Testis (tissue), 3 donors: ENCODE measurements around the gene ASB4. TPM values are rescaled to one million over a fixed set of nuclear protein-coding genes. Genes with fewer than 3 reads are reported as not detected.

Experiments used
- DNase-seq: peaks from one replicate; pipeline ENCODE4 v3.0.0-alpha.2; 2019
- H3K27ac ChIP-seq, 2 donors: fragments of 200-600 bp; sonication (generic); one replicate each; pipeline ENCODE4 v1.5.1; 2019
- H3K27me3 ChIP-seq: fragments of 200-600 bp; sonication (generic); one replicate; pipeline ENCODE4 v1.5.1; 2019
- H3K36me3 ChIP-seq: fragments of 200-600 bp; sonication (generic); one replicate; pipeline ENCODE4 v1.5.1; 2017; ENCODE audit warnings: low read depth; ENCODE audit errors: missing control alignments
- H3K4me1 ChIP-seq: fragments of 200-600 bp; sonication (generic); one replicate; pipeline ENCODE4 v1.5.1; 2019
- H3K4me3 ChIP-seq, 2 donors: fragments of 200-600 bp; sonication (generic); one replicate each; pipeline ENCODE4 v1.5.1; 2017 to 2019
- H3K9me3 ChIP-seq: fragments of 200-600 bp; sonication (generic); one replicate; pipeline ENCODE4 v1.5.1; 2017
- POLR2A ChIP-seq: fragments of 450-650 bp; IDR thresholded peaks from one replicate; pipeline ENCODE4 v1.6.1; 2017; ENCODE audit warnings: antibody characterized with exemption, mild to moderate bottlenecking, moderate library complexity
- WGBS, 2 donors: methylation state at CpG; one replicate each; pipeline ENCODE4 v1.1.5; 2018; 5-methylcytosine and 5-hydroxymethylcytosine counted together
- intact Hi-C: fragments of 100-400 bp; cut with DNase I; formaldehyde crosslinking; loops from one replicate; pipeline ENCODE4 v1.15.1; 2023; ENCODE audit warnings: low total_unique reads
- polyA plus RNA-seq: library from polyadenylated mRNA; stranded (reverse); fragments of 350-450 nt; fragmentation: Illumina TruSeq; extraction: RNeasy Lipid Tissue Mini Kit (QIAGEN cat#74804); gene quantifications from one replicate; pipeline ENCODE4 v1.2.3, GENCODE V29; 2014; ENCODE audit warnings: low read depth, low replicate concordance; ENCODE audit not compliant: insufficient read depth
- total RNA-seq, 2 donors: library from RNA; depleted of rRNA; stranded (reverse); fragments of >200 nt; gene quantifications; one replicate each; pipeline ENCODE4 v1.2.3, GENCODE V29; 2016
- TF ChIP-seq, protein P1 (sequence below), 3 experiments: fragments of 450-650 bp in 2 of 3; fragments of 200-600 bp in 1 of 3; sonication (generic) in 1 of 3; IDR thresholded peaks; one replicate each; pipeline ENCODE4 v1.5.1; 2016 to 2019; ENCODE audit warnings: antibody characterized with exemption in 3 of 3, mild to moderate bottlenecking in 2 of 3, moderate library complexity in 1 of 3

The ASB4 gene
- total and polyA plus RNA-seq, 3 donors from 2014 or later: 0.12 to 1.9 (median 1.0) TPM

DNA sequence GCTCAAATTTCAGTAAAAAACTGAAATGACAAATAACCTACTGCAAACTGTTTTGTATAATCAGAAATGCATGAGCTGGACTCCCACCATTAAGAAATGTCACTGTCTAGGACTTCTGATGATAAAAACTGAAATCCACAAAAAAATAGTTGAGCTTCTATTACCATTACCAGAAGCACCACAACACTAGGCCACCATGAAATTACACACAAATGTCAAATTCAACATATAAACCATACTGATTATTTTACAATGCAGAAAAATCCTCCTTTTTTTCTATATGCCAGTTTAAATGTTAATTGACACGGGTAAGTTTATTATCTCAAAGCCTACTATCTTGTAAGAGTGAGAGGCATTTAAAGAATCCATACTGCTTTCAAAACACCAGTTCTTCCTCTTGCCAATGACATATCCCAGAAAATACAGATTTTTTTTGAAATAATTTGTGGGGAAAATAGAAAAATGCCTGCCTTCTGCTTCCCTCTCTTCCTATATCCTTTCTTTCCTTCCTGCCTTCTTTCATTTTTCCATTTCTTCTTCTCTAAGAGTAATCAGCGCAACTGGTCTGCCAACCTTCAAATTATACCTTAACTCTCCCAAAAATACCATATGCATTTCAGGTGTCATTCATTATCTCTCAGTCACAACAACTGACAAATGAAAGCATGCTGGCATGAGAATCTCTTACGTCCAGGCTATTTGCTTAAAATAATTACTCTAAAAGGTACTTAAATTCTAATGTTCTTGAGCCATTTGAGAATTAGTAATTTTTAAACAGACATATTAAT is 98.3 kb downstream of the ASB4 start:
- TF ChIP-seq POLR2A: no peak
- TF ChIP-seq, protein P1, sequence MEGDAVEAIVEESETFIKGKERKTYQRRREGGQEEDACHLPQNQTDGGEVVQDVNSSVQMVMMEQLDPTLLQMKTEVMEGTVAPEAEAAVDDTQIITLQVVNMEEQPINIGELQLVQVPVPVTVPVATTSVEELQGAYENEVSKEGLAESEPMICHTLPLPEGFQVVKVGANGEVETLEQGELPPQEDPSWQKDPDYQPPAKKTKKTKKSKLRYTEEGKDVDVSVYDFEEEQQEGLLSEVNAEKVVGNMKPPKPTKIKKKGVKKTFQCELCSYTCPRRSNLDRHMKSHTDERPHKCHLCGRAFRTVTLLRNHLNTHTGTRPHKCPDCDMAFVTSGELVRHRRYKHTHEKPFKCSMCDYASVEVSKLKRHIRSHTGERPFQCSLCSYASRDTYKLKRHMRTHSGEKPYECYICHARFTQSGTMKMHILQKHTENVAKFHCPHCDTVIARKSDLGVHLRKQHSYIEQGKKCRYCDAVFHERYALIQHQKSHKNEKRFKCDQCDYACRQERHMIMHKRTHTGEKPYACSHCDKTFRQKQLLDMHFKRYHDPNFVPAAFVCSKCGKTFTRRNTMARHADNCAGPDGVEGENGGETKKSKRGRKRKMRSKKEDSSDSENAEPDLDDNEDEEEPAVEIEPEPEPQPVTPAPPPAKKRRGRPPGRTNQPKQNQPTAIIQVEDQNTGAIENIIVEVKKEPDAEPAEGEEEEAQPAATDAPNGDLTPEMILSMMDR (IDR thresholded peaks at IDR 0.05): no peak
- no peaks in the 10 kb centered on the region for H3K4me1 ChIP-seq
- 52 to 54% methylated on average over 3 of the region's 3 CpGs for WGBS, 2 donors
- H3K9me3 ChIP-seq: no peaks in the 10 kb centered on the region
- no peak overlapping the region for H3K4me3 ChIP-seq
- no peak overlapping the region for H3K27ac ChIP-seq
- H3K27me3 ChIP-seq: no peaks in the 10 kb centered on the region
- intact Hi-C loops: no loop called here
- H3K36me3 ChIP-seq: no peaks in the 10 kb centered on the region
- DNase-seq: no peak

DNA sequence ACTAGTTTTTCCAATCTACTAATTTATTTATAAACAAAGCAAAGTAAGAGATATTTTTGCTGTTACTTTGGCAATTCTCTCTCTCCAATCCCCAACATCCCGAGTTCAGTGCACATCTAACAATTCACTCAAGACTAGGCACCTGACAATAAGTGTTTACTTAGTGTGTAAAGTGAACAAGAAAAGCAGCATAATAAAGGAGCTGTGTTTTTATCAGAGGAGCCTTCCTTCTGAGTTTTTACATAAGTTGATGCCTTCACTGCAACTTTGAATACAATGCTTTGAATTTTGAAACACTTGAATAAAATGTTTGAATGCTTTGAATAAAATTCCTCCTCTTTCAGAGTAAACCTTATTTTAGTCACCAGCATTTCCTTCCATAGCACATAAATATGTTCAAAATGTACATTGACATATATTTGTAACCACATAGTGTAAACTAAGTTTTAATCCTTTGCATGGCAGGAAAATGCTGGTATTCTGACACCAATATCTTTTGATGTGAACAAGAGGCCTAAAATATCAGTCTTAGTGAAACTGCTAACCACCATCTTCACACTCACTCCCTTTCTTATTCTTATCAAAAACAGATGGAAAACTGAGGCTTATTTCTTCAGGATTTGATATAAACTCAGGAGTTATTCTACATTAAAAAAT is 99.2 kb downstream of the ASB4 start:
- Histone ChIP-seq H3K27ac (no peak overlapping the region), H3K9me3 (no peaks in the 10 kb centered on the region), H3K27me3 (no peaks in the 10 kb centered on the region), H3K4me1 (no peaks in the 10 kb centered on the region), H3K4me3 (no peak overlapping the region), H3K36me3 (no peaks in the 10 kb centered on the region)
- 78 to 94% methylated on average over 1 of the region's 1 CpG for WGBS, 2 donors
- TF ChIP-seq, protein P1 (IDR thresholded peaks at IDR 0.05): no peak
- TF ChIP-seq POLR2A: no peak
- intact Hi-C loops: no loop called here
- no peak for DNase-seq

DNA sequence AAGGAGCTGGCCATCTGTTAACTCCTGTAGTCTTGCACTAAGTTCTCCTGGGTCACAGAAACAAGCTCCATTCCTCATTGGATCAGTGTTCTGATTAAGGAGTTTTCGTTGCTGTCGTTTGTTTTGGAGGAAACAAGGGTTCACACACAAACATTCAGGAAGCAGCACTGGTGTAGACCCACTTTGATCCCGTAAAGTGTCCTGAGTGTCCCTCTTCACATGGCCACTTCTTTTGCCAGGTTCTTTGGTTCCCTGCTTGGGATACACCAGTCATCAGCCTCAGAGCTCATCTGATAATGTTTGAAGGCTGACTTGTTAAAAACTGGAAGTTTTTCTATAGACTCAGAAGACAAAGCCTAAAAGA is 99.7 kb downstream of the ASB4 start:
- H3K9me3 ChIP-seq: no peaks in the 10 kb centered on the region
- WGBS, 2 donors: 80 to 82% methylated on average over 3 of the region's 3 CpGs
- H3K4me1 ChIP-seq: no peaks in the 10 kb centered on the region
- no peak for DNase-seq
- no peak overlapping the region for H3K27ac ChIP-seq
- no peak overlapping the region for H3K4me3 ChIP-seq
- H3K27me3 ChIP-seq: no peaks in the 10 kb centered on the region
- TF ChIP-seq POLR2A: no peak
- TF ChIP-seq, protein P1 (IDR thresholded peaks at IDR 0.05): no peak
- intact Hi-C loops: no loop called here
- H3K36me3 ChIP-seq: no peaks in the 10 kb centered on the region

DNA sequence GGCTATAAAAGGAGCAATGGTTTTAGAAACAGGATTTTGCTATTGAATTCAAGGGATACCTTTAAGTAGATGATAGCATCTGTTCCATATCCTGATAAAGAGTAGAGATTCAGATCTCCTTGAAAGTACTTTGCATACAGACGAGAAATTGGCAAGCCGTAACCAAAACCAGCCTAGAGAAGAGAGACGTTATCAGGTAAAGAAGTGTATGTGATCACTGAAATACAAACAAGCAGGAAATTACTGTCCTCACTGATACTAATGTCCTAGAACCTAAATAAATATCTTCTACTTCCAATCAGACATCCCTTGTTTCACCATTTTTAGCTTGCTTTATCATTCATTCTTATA is 101.2 kb downstream of the ASB4 start:
- Histone ChIP-seq H3K9me3 (no peaks in the 10 kb centered on the region), H3K4me3 (no peak overlapping the region), H3K27me3 (no peaks in the 10 kb centered on the region), H3K4me1 (no peaks in the 10 kb centered on the region), H3K27ac (no peak overlapping the region), H3K36me3 (no peaks in the 10 kb centered on the region)
- WGBS, 2 donors: 76 to 91% methylated on average over 3 of the region's 3 CpGs
- intact Hi-C loops: no loop called here
- TF ChIP-seq, protein P1 (IDR thresholded peaks at IDR 0.05): no peak
- no peak for TF ChIP-seq POLR2A
- DNase-seq: no peak

DNA sequence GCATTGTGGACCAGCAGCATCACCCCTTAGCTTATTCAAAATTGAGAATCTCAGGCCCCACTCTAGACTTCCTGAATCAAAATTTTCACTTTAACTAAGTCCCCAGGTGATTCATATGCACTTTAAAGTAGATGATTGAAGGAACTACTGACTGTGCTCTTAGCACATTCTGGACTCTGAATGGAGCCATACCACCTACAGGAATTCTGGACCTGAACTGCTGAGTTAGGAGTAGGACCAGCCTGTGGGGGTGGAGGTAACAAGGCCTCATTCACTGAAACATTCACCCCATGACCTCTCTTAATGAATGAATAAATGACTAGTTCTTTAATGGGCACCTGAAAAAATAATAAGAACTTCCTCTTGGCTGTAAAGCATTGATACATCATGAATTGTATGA is 103.3 kb downstream of the ASB4 start:
- DNase-seq: no peak
- Histone ChIP-seq H3K27me3 (no peaks in the 10 kb centered on the region), H3K9me3 (no peaks in the 10 kb centered on the region), H3K27ac (peak overlapping the region in 1 of 2 donors; percentile 29), H3K4me1 (no peaks in the 10 kb centered on the region), H3K36me3 (no peaks in the 10 kb centered on the region), H3K4me3 (no peak overlapping the region)
- TF ChIP-seq, protein P1 (IDR thresholded peaks at IDR 0.05): no peak
- TF ChIP-seq POLR2A: no peak
- intact Hi-C loops: no loop called here
